Astrocyte of the spinal cord (primary cell): ENCODE data around the gene SLC9A4.

Experiments used
- DNase-seq: peaks from one replicate; pipeline ENCODE4 v3.0.0; 2011; ENCODE audit warnings: low read depth, low spot score
- H3K4me3 ChIP-seq: 2 replicates; pipeline ENCODE4 v1.5.1; 2011; ENCODE audit warnings: low read depth, mild to moderate bottlenecking, low read length, moderate library complexity
- in situ Hi-C: cut with HindIII; loops from 2 replicates; pipeline ENCODE4 v1.10.0; 2017; ENCODE audit warnings: low sequenced_read_pairs
- TF ChIP-seq, protein P1 (sequence below): IDR thresholded peaks from 2 replicates; pipeline ENCODE4 v1.5.1; 2012; ENCODE audit warnings: low read depth, mild to moderate bottlenecking, low read length, inconsistent platforms

The SLC9A4 gene

DNA sequence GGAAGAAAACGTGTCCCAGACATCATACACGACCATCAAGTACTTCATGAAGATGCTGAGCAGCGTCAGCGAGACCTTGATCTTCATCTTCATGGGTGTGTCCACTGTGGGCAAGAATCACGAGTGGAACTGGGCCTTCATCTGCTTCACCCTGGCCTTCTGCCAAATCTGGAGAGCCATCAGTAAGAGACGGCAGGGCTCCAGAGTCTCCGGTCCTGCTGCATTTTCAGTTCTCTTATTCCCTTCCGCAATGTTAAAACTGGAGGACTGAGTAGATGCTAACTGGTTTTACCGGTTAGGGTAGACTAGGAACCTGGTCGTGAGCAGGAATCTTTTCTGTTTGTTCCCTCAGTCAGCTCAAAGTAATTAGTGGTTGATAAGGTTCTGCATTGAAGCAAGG lies 32.3 kb downstream of the SLC9A4 start:
- TF ChIP-seq, protein P1, sequence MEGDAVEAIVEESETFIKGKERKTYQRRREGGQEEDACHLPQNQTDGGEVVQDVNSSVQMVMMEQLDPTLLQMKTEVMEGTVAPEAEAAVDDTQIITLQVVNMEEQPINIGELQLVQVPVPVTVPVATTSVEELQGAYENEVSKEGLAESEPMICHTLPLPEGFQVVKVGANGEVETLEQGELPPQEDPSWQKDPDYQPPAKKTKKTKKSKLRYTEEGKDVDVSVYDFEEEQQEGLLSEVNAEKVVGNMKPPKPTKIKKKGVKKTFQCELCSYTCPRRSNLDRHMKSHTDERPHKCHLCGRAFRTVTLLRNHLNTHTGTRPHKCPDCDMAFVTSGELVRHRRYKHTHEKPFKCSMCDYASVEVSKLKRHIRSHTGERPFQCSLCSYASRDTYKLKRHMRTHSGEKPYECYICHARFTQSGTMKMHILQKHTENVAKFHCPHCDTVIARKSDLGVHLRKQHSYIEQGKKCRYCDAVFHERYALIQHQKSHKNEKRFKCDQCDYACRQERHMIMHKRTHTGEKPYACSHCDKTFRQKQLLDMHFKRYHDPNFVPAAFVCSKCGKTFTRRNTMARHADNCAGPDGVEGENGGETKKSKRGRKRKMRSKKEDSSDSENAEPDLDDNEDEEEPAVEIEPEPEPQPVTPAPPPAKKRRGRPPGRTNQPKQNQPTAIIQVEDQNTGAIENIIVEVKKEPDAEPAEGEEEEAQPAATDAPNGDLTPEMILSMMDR = no peak
- H3K4me3 ChIP-seq = no peak overlapping the region
- no peak for DNase-seq
- in situ Hi-C loops = no loop called here

DNA sequence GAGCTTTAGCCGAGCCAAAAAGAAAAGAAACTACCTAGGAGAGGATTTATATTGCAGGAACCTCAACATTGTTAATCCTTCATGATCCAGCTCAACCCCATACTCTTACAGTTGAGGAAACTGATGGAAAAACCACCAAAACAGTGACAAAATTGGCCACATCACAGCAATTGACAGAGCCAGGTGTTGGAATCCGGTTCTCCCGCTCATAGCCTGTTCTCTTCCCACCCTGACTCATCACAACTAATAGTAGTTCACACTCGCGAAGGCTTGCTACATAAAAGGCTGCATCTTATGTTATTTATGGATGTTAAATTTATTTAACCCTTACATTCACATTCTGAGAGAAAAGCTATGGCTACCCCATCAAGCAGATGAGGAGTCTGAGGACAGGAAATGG lies 33.7 kb downstream of the SLC9A4 start:
- in situ Hi-C loops = no loop called here
- H3K4me3 ChIP-seq = no peak overlapping the region
- TF ChIP-seq, protein P1 = no peak
- DNase-seq = no peak

DNA sequence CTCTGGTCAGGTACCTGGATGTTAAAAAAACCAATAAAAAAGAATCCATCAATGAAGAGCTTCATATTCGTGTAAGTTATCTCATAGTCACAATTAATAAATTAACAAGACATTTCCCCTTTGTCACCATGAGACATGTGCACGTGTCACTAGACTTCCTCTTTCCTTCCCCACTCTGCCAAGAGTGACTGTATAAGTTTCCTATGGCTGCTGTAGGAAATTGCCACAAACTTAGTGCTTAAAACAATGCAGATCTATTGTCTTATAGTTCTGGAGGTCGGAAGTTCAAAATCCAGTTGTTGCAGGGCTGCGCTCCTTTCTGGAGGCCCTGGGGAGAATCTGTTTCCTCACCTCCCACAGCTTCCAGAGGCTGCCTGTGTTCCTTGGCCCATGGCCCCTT lies 35.8 kb downstream of the SLC9A4 start:
- TF ChIP-seq, protein P1 = no peak
- in situ Hi-C loops = no loop called here
- no peak for DNase-seq
- no peak overlapping the region for H3K4me3 ChIP-seq

DNA sequence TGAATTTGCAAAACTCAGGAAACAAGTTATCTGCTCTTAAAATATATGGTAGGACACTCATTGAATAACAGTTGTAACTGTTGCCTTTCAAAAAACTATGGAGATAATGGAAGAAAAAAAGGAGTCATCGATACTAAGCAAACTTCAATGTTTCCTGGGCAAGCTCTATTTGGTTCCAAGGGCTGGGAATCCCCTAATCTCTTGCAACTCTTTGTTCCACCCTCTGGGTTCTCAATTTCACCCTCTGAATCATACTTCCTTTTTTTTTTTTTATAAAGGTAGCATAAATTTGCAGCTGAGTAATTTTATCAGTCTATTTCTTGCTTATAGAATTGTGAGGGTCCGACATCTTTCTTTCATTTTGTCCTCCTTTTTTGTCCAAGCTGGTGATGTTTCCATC lies 36.7 kb downstream of the SLC9A4 start:
- H3K4me3 ChIP-seq = no peak overlapping the region
- TF ChIP-seq, protein P1 = no peak
- peak; percentile 29 for DNase-seq
- in situ Hi-C loops = no loop called here

DNA sequence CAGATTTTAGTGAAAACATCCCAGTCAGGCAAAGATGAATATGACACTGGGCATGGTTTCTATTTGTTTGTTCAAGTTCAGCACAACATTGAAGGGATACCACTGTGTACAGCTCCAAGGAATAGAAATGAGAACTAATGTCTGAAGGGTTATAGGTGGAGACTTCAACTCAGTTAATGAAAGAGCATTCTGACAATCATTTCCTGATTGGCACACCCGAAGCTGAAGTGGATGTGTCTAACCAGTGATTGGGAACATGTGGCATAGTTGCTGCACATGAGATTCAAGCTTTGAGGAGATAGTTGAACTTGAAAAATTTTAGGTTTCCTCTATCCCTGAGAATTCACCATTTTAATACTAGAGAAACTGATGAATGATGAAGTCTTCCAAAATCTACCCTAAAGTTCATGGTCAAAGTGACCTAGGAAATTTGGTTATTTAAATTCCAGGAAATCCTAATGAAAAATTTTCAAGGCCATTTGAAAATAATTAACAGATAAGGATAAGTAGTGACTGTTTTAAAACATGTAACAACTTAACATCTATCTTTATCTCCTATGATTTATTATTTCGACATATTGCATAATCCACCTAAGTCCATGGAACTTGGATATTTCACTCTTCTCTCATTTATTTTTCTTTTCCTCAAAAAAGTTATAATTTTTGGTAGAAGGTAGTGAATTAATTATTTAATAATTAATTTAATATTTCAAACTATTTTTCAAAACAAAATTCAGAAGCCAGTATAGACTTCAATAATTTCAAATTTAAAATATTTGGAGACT lies 38.0 kb downstream of the SLC9A4 start:
- in situ Hi-C loops = no loop called here
- TF ChIP-seq, protein P1 = no peak
- DNase-seq = no peak
- H3K4me3 ChIP-seq = no peak overlapping the region

DNA sequence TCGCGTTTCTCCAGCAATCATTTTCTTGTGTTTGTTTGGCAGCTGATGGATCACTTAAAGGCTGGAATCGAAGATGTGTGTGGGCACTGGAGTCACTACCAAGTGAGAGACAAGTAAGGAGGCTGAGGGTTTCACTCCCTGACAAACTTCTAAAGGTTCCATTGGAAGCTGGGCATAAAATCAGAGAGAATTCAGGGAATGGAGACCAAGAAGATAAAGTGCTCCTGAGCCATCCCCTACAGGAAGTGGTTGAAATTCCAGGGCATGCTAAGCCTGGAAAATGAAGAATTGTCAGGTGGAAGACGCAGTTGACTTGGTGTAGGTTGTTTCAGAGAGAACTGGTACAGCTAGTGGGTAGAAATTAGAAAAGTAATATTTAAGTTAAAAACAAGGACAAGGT lies 39.1 kb downstream of the SLC9A4 start:
- no peak overlapping the region for H3K4me3 ChIP-seq
- no peak for DNase-seq
- TF ChIP-seq, protein P1 = no peak
- in situ Hi-C loops = no loop called here
